IPS-20b (cell line): ENCODE results near the gene ZBTB7A.

Experiments
- H3K27ac ChIP-seq: one replicate; pipeline ENCODE4 v1.5.1; 2013; ENCODE audit warnings: low read length
- H3K27me3 ChIP-seq: 2 replicates; pipeline ENCODE4 v1.6.1; 2013; ENCODE audit warnings: mild to moderate bottlenecking, low read length, inconsistent platforms; ENCODE audit not compliant: insufficient read depth
- H3K36me3 ChIP-seq: 2 replicates; pipeline ENCODE4 v1.6.1; 2013; ENCODE audit warnings: low read depth, mild to moderate bottlenecking, inconsistent platforms, low read length, moderate library complexity; ENCODE audit not compliant: insufficient read depth
- H3K4me1 ChIP-seq: 2 replicates; pipeline ENCODE4 v1.6.1; 2013; ENCODE audit warnings: mild to moderate bottlenecking, control low read depth, inconsistent platforms, low read length, moderate library complexity; ENCODE audit not compliant: insufficient read depth
- H3K4me3 ChIP-seq: 2 replicates; pipeline ENCODE4 v1.5.1; 2013; ENCODE audit warnings: mild to moderate bottlenecking, low read length, inconsistent platforms
- H3K9ac ChIP-seq: 2 replicates; pipeline ENCODE4 v1.6.1; 2013; ENCODE audit warnings: low read depth, mild to moderate bottlenecking, inconsistent platforms, low read length, moderate library complexity
- H3K9me3 ChIP-seq: 2 replicates; pipeline ENCODE4 v1.6.1; 2013; ENCODE audit warnings: mild to moderate bottlenecking, low read depth, low read length, inconsistent platforms; ENCODE audit not compliant: insufficient read depth

ZBTB7A gene

GRCh38 chr19:4045597-4046361 lies 20.9 kb downstream of the ZBTB7A start:
- no peak overlapping the region for H3K27ac ChIP-seq
- H3K36me3 ChIP-seq, result peaks cover 18% of the 10 kb centered on the region
- H3K4me3 ChIP-seq, result no peak overlapping the region
- H3K4me1 ChIP-seq, result no peaks in the 10 kb centered on the region
- H3K9ac ChIP-seq, result no peak overlapping the region
- H3K27me3 ChIP-seq, result no peaks in the 10 kb centered on the region
- no peaks in the 10 kb centered on the region for H3K9me3 ChIP-seq

GRCh38 chr19:4044990-4045465 lies 21.7 kb downstream of the ZBTB7A start:
- no peaks in the 10 kb centered on the region for H3K9me3 ChIP-seq
- H3K4me1 ChIP-seq, result no peaks in the 10 kb centered on the region
- H3K27ac ChIP-seq, result no peak overlapping the region
- H3K9ac ChIP-seq, result no peak overlapping the region
- H3K36me3 ChIP-seq, result peaks cover 13% of the 10 kb centered on the region
- no peak overlapping the region for H3K4me3 ChIP-seq
- no peaks in the 10 kb centered on the region for H3K27me3 ChIP-seq

DNA sequence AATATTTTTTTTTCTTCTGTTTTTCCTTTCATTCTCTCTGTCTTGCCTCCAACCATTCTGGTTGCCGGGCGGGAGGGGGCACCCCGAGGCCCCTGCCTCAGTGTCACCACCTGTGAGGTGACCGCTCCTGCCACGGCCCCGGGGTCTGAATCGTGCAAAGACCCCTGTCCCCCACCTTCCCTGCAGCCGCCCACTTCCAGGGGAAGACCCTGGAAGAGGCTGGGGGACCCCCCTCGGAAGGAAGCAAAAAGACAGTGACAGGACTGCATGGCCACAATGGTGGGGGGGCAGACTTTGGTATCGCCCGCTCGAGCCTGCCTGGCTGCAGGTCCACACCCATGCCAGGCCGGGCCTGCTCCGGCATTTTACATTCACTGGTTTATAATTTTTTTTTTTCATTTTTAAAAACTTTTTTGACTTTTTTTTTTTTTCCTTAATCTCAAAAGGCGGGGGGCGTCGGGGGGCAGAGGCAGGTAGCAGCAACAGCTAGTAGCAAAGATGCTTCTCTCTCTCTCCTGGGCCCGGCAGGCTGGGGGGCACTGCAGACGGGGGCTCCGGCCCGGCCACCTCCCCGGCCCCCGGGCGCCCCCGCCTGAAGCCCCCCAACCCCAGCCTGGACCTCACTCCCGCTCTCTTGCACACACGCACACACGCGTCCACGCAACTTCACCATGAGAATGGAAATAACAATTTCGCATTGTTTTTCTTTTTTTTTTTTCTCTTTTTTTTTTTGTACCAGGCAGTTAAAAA lies 22.6 kb downstream of the ZBTB7A start:
- peaks cover 6% of the 10 kb centered on the region; the same call in 1 of the 2 replicates for H3K36me3 ChIP-seq
- no peaks in the 10 kb centered on the region for H3K9me3 ChIP-seq
- H3K9ac ChIP-seq, result no peak overlapping the region
- no peak overlapping the region for H3K4me3 ChIP-seq
- no peaks in the 10 kb centered on the region for H3K4me1 ChIP-seq
- no peak overlapping the region for H3K27ac ChIP-seq
- no peaks in the 10 kb centered on the region for H3K27me3 ChIP-seq

GRCh38 chr19:4043401-4043800 lies 23.3 kb downstream of the ZBTB7A start:
- no peak overlapping the region for H3K9ac ChIP-seq
- H3K4me3 ChIP-seq, result no peak overlapping the region
- H3K4me1 ChIP-seq, result no peaks in the 10 kb centered on the region
- 0 out of 2 replicates have a peak, but pooled peaks cover 3% of the 10 kb centered on the region for H3K36me3 ChIP-seq
- H3K9me3 ChIP-seq, result no peaks in the 10 kb centered on the region
- no peaks in the 10 kb centered on the region for H3K27me3 ChIP-seq
- H3K27ac ChIP-seq, result no peak overlapping the region

- H3K4me1 ChIP-seq, result no peaks in the 10 kb centered on the region
- H3K9me3 ChIP-seq, result no peaks in the 10 kb centered on the region
- no peaks in the 10 kb centered on the region for H3K36me3 ChIP-seq
- H3K9ac ChIP-seq, result no peak overlapping the region
- no peak overlapping the region for H3K4me3 ChIP-seq
- H3K27ac ChIP-seq, result no peak overlapping the region
- H3K27me3 ChIP-seq, result no peaks in the 10 kb centered on the region
Observed at GRCh38 chr19:4042731-4043082, 24.0 kb downstream of the ZBTB7A start.

DNA sequence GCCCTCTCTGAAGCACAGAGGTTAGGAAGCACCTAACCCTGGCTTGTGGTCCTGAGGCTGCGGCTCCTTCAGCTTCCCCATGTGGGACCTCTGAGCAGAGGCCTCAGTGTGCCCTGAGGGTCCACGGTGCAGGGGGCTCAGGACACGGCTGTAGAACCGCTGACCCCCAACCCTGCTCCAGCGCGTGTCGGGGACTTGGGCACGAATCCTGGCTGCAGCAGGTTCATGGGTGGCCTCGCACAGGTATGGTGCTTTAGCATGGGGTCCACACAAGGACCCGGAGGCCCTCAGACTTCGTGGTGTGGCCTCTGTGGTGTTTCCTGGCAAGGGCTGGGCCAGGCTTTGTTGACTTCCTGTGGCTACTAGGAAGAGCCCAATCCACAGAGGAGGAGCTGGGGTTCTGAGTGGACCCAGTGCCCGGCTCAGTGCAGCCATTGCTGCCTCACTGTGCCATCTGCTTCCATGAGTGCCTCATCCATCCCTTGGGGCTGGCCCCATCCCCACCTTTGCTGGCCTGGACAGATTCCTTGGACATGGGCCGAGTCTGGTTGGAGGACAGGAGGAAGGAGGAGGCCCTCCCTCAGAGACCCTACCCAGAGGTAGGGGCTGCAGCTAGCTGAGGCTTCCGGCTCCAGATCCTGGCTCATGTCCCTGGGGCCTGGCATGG lies 24.5 kb downstream of the ZBTB7A start:
- H3K9me3 ChIP-seq, result no peaks in the 10 kb centered on the region
- H3K27me3 ChIP-seq, result no peaks in the 10 kb centered on the region
- no peak overlapping the region for H3K9ac ChIP-seq
- no peaks in the 10 kb centered on the region for H3K4me1 ChIP-seq
- no peaks in the 10 kb centered on the region for H3K36me3 ChIP-seq
- no peak overlapping the region for H3K4me3 ChIP-seq
- no peak overlapping the region for H3K27ac ChIP-seq

GRCh38 chr19:4038661-4039423 lies 27.9 kb downstream of the ZBTB7A start:
- H3K27ac ChIP-seq, result no peak overlapping the region
- H3K4me1 ChIP-seq, result no peaks in the 10 kb centered on the region
- peaks cover 19% of the 10 kb centered on the region for H3K36me3 ChIP-seq
- H3K9me3 ChIP-seq, result peaks cover 6% of the 10 kb centered on the region
- H3K4me3 ChIP-seq, result no peak overlapping the region
- no peaks in the 10 kb centered on the region for H3K27me3 ChIP-seq
- no peak overlapping the region for H3K9ac ChIP-seq

- Histone ChIP-seq H3K9me3 (peaks cover 6% of the 10 kb centered on the region), H3K27me3 (no peaks in the 10 kb centered on the region), H3K4me3 (no peak overlapping the region), H3K9ac (no peak overlapping the region), H3K27ac (no peak overlapping the region), H3K4me1 (no peaks in the 10 kb centered on the region), H3K36me3 (peaks cover 27% of the 10 kb centered on the region)
Observed at GRCh38 chr19:4038057-4038456, 28.6 kb downstream of the ZBTB7A start.

DNA sequence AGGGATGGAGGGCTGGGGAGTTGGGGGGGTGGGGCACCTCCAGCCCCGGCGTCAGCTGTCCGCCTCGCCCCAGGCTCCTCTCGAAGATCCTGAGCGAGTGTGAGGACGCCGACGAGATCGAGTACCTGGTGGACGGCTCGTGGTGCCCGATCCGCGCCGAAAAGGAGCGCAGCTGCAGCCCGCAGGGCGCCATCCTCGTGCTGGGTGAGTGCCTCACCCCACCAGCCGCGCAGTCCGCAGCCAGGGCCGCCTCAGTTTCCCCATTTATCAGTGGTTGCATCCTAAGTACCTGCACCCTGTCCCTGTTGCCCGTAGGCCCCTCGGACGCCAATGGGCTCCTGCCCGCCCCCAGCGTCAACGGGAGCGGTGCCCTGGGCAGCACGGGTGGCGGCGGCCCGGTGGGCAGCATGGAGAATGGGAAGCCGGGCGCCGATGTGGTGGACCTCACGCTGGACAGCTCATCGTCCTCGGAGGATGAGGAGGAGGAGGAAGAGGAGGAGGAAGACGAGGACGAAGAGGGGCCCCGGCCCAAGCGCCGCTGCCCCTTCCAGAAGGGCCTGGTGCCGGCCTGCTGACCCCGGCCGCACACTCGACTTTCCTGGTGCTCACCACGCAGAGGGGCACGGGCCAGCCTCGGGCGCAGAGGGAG lies 29.3 kb downstream of the ZBTB7A start:
- Histone ChIP-seq H3K4me1 (no peaks in the 10 kb centered on the region), H3K27me3 (no peaks in the 10 kb centered on the region), H3K4me3 (no peak overlapping the region), H3K27ac (no peak overlapping the region), H3K9me3 (peaks cover 6% of the 10 kb centered on the region), H3K36me3 (peaks cover 33% of the 10 kb centered on the region), H3K9ac (no peak overlapping the region)

DNA sequence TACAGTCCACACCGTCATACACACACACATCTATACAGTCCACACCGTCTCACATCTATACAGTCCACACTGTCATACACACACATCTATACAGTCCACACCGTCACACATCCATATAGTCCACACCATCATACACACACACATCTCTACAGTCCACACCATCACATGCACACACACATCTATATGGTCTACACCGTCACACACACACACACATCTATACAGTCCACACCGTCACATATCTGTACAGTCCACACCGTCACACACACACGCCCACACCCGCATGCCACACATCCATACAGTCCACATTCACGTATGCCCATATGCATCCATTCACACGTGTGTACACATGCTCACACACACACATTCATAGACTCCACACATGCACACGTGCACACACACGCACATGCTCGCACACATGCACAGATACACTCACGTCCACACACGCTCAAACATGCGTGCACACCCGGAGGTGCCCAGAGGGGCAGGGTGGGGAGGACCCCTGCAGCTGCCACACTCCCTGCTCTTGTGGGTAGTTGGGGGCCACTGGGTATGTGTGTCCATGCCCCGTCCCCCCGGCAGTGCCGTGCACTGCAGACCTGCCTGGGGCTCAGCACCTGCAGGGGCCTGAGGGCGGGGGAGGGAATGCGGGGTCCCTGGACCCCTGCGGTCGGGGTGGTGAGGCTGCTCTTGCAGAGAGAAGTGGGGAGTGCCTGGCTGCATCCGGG lies 30.0 kb downstream of the ZBTB7A start:
- H3K9ac ChIP-seq, result no peak overlapping the region

More for the DNA sequence above, 30.0 kb downstream of the ZBTB7A start:
- H3K9me3 ChIP-seq, result peaks cover 6% of the 10 kb centered on the region
- H3K27me3 ChIP-seq, result no peaks in the 10 kb centered on the region
- H3K4me3 ChIP-seq, result no peak overlapping the region
- no peaks in the 10 kb centered on the region for H3K4me1 ChIP-seq
- H3K27ac ChIP-seq, result no peak overlapping the region
- H3K36me3 ChIP-seq, result peaks cover 36% of the 10 kb centered on the region
